ENCODE data around the gene ZNF689.
A peak's percentile ranks its signal among the peaks of the same experiment; 100 is the strongest.

Gene ZNF689

GRCh38 chr16:30609926-30610839, at the start of gene ZNF689:
ZNF689 (minus strand) TSS chr16:30610389; CDS start chr16:30610041, 348 bp downstream.
- peak; percentile 91 to 96 for DNase-seq (ENCODE audit: low read depth in 1 of 2, low spot score in 1 of 2)

DNA sequence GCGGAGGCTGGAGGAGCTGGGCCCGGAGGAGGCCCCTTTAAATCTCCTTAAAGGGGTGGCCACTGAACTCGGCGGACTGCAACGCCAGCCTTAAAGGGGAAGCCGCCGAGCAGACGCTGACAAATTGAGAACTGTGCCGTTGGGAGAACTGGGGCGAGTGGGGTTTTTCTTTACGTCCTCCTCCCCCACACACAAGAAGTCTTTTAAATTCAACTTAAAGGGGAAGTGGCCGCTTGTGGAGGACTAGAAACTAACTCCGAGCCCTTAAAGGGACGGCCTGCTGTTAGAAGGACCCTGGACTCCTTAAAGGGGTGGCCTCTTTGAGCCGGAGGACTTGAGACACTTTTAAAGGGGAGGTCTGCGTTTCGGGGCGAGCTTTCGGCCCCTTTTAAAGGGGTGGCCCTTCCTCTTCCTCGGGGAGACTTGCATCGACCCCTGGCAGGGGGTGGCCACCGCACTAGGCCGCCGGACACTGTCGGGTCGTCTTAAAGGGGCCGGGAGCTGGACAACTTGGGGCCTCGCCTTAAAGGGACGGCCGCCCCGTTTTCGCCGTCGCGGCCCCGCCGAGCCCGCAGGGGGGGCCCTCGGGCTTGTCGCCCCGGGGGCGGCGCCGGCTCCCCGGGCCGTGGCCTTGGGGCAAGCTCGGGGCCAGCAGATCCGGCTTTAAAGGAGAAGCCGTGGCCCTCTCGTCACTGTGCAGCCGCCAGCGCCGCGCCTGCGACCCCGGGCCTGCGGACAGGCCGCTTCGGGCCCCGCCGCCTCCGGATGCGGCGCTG, 48.7 kb upstream of the ZNF689 start:
- peak in 1 of 2 donors; percentile 93 for DNase-seq (ENCODE audit: low read depth in 1 of 2, low spot score in 1 of 2)

DNA sequence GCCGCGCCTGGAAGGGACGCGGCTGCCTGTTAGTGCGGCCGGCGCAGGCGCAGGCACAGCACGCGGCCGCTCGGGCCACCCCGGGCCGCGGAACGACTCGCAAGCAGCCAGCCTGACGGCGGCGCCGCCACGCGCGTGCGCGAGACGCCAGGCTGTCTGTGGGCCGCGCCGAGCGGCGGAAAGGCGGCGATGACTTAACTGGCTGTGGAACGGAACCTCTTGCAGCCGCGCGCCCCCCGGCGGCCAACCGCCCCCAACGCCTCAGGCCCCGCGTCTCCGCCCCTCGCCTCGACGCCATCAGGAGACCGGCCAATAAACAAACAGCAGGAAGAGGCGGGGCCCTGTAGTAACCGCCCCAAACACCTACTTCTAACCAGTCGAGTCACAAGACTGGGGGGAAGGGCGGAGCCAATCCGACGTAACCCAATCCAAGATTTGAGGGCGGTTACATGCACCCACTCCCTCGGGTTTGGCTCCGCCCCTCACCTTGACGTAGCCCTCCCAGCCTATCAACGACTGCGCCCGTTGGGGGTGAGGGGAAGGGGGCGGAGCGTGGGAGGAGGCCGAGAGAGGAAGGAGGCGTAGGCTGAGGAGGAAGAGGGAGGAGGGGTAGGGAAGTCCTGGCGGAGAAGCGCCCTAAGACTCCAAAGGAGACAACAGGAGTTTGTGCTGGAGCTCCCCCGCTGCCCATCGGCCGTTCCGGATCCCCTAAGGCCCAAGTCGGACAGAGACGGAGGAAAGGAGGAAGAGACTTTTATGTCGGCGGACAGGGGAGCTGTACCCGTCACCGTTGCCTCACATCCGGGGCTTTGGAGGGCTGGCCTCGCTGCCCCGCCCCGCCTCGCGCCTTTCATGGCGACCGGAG, 47.9 kb upstream of the ZNF689 start, which contains the start of gene FBRS:
FBRS (plus strand) TSS at position 566 of the 865 bp plus-strand sequence. CDS start 1,088 bp downstream, outside the sequence.
- peak; percentile 99 to 100 for DNase-seq (ENCODE audit: low read depth in 1 of 2, low spot score in 1 of 2)

DNA sequence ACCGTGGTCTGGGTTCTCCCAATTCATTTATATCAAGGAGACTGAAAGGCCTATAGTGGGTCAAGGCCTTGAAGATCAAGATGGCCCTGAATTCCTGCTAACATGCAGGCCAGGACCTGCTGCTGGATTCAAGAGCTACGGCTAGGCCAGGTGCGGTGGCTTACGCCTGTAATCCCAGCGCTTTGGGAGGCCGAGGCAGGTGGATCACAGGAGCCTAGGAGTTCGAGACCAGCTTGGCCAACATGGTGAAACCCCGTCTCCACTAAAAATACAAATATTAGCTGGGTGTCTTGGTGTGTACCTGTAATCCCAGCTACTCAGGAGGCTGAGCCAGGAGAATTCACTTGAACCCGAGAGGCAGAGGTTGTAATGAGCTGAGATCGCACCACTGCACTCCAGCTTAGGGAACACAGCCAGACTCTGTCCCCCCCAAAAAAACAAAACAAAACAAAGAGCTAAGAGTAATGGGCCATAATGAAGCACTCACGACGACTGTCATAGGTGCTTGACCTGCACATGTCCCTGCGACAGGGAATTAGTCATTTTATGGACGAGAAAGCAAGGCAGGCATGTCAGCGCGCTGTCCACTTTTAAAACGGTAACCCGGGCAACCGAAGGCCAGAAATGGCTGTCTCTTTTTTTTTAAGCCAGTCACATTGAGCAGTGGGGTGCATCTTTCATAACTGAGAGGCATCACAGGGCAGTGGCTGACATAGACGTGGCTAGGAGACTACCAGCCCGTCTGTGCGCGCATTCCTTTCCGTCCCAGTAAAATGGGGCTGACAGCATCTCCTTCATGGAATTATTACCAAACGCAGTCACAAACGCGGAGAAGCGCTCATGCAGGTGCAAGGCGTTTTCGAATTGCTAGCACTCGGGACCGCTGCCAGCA, 47.0 kb upstream of the ZNF689 start:
- DNase-seq (ENCODE audit: low read depth in 1 of 2, low spot score in 1 of 2), result no peak

DNA sequence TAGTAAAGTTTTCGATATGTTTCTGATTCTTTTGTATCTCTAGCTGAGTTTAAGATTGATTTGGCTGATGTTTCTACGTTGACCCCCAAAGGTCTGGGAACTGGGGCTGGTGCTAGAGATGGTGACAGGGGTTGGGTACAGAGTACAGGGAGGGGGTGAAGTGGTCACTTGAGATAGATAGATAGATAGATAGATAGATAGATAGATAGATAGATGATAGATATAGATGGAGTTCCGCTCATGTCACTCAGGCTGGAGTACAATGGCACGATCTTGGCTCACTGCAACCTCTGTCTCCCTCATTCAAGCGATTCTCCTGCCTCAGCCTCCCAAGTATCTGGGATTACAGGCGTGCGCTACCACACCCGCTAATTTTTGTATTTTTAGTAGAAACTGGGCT, 46.2 kb upstream of the ZNF689 start:
- DNase-seq (ENCODE audit: low read depth in 1 of 2, low spot score in 1 of 2), result no peak

DNA sequence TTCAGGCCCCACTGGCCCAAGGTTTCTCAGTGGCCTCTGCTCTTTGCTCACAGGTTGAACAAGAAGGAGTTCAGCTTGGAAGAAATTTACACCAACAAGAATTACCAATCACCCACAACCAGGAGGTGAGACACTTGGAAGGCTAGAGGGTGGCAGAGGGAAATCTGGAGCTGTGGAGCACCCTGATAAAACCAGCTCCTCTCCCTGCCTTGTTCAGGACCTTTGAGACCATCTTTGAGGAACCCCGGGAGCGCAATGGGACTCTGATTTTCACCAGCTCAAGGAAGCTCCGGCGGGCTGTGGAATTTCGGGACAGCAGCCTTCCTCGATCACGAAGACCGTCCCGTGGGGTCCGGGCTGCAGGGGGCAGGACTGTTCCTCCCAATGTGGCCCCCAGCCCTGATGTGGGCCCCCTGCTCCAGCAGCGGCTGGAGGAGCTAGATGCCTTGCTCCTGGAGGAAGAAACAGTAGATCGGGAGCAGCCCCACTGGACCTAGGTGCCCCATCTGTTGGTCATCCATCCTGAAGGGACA, 45.7 kb upstream of the ZNF689 start:
- DNase-seq (ENCODE audit: low read depth in 1 of 2, low spot score in 1 of 2), result no peak

DNA sequence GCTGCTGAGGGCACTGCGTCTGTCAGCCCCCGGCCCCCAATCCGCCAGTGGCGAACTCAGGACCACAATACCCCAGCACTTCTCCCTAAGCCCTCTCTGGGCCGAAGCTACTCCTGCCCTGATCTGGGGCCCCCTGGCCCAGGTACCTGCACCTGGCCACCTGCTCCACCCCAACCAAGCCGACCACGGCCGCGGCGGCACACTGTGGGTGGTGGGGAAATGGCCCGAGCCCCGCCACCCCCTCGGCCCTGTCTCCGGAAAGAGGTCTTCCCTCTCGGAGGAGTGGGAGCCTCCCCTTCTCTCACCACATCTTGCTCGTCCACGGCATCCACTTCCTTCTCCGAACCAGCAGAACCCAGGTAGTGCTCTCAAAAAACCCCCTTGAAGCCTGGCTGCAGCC, 44.7 kb upstream of the ZNF689 start:
- DNase-seq (ENCODE audit: low read depth in 1 of 2, low spot score in 1 of 2), result no peak

GRCh38 chr16:30652718-30653117, 42.5 kb upstream of the ZNF689 start:
- DNase-seq (ENCODE audit: low read depth in 1 of 2, low spot score in 1 of 2), result no peak

- DNase-seq (ENCODE audit: low read depth in 1 of 2, low spot score in 1 of 2), result no peak
These were observed 41.8 kb upstream of the ZNF689 start for GRCh38 chr16:30652005-30652296.

DNA sequence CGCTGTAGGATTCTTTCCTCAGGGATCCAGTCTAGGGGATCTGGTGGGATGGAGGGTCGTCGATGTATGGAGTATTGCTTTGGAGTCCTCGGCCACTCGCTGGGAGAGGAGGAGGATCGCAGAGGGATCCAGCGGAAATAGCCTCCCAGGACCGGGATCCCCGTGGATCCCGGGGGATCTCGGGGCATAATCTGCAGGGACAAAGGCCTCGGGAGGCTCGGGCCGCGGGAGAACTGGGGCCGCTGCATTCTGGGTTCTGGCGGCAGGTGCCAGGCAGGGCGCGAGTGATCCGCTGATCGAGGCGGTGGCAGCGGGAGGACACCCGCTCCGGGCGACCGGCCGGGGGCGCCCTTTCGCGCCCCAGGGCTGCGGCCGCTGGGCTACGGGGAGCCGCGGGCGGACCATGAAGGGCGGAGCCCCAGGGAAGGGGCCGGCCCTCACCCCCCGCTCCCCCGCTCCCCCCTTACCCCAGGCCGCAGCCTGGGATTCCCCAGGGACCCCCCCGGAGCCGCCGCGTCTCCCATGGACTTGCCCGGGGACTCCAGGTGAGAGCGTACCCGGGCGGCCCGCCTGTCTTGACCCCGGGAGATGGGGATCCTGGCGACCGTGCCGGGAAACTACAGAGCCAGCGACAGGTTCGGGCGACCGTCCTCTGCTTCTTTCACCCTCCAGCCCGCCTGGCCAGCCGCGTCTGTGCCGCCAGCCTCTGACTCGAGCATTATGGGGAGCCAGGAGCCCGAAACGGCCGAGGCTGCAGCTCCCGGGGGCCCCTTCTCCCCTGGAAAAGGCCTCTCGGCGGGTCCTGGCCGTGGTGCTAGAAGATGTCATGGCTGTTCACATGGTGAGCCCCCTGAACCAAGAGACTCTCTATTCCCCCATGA, 41.2 kb upstream of the ZNF689 start:
- DNase-seq (ENCODE audit: low read depth in 1 of 2, low spot score in 1 of 2), result peak; percentile 52 to 68

GRCh38 chr16:30650369-30651123, 40.4 kb upstream of the ZNF689 start, which contains the start of gene PRR14:
PRR14 (plus strand) TSS chr16:30650960; CDS start chr16:30651646, 686 bp downstream.
- peak; percentile 95 to 99 for DNase-seq (ENCODE audit: low read depth in 1 of 2, low spot score in 1 of 2)

GRCh38 chr16:30649725-30650368, 39.7 kb upstream of the ZNF689 start:
- no peak for DNase-seq (ENCODE audit: low read depth in 1 of 2, low spot score in 1 of 2)

- DNase-seq (ENCODE audit: low read depth in 1 of 2, low spot score in 1 of 2), result no peak
These were observed 37.0 kb upstream of the ZNF689 start for GRCh38 chr16:30647274-30647571.

- DNase-seq (ENCODE audit: low read depth in 1 of 2, low spot score in 1 of 2), result no peak
These were observed 35.5 kb upstream of the ZNF689 start for GRCh38 chr16:30645727-30646126.

DNA sequence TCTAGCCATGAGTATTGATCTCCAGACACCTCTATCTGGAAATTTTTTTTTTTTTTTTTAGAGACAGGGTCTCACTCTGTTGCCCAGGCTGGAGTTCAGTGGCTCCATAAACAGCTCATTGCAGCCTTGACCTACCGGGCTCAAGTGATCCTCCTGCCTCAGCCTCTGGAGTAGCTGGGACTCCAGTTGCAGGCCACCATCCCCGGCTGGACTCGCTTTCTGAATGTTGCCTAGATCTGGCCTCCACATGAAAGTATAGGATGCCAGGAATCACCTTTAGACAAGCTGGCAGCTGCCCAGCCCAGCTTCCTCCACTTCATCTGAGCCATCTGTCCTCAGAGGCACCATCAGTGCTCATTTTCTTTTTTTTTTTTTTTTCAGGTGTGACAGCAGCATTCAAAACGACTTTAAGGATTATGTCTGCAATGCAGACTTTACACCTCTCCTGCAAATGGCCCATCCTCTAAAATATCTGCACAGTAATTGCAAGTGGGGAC, 34.2 kb upstream of the ZNF689 start:
- DNase-seq (ENCODE audit: low read depth in 1 of 2, low spot score in 1 of 2), result no peak

- no peak for DNase-seq (ENCODE audit: low read depth in 1 of 2, low spot score in 1 of 2)
These were observed 31.3 kb upstream of the ZNF689 start for GRCh38 chr16:30641378-30641982.

GRCh38 chr16:30637944-30638343, 27.8 kb upstream of the ZNF689 start:
- no peak for DNase-seq (ENCODE audit: low read depth in 1 of 2, low spot score in 1 of 2)

Data from activated CD4-positive, alpha-beta T cell treated with anti-CD3 and anti-CD28 coated beads, Interleukin-2, amount 50 U/mL, for 24 hours (primary cell).